ENCODE data around the gene COL24A1.

DNA sequence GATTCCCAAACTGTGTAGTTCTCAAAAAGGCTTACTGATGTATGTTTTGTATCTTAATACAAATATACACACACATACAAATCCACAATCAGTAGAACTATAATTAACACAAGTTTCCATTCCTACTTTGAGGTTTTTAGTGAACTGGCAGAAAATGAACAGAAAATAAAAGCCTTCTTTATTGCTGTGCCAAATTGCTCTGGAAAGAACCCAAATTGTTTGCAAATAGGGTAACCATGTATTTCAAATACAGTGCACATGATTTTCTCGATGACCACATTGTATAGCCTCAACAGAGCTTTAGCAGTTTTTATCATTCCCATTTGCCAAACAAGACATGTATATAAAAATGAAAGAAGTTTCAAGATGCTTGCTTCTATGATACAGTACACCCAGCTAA is 173.3 kb downstream of the COL24A1 start:
- TF ChIP-seq, protein P1, sequence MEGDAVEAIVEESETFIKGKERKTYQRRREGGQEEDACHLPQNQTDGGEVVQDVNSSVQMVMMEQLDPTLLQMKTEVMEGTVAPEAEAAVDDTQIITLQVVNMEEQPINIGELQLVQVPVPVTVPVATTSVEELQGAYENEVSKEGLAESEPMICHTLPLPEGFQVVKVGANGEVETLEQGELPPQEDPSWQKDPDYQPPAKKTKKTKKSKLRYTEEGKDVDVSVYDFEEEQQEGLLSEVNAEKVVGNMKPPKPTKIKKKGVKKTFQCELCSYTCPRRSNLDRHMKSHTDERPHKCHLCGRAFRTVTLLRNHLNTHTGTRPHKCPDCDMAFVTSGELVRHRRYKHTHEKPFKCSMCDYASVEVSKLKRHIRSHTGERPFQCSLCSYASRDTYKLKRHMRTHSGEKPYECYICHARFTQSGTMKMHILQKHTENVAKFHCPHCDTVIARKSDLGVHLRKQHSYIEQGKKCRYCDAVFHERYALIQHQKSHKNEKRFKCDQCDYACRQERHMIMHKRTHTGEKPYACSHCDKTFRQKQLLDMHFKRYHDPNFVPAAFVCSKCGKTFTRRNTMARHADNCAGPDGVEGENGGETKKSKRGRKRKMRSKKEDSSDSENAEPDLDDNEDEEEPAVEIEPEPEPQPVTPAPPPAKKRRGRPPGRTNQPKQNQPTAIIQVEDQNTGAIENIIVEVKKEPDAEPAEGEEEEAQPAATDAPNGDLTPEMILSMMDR (optimal IDR thresholded peaks at IDR 0.05 in 1 of 3, IDR thresholded peaks at IDR 0.05 in 1 of 3, conservative IDR thresholded peaks at IDR 0.05 in 1 of 3; ENCODE audit: extremely low read depth in 1 of 3, insufficient read depth in 2 of 3, low read length in 3 of 3), result no peak
- no peak for TF ChIP-seq EZH2 (IDR thresholded peaks at IDR 0.05; ENCODE audit: low read length)

Measured in keratinocyte (primary cell).